Astrocyte (in vitro differentiated cells and primary cell): ENCODE results near the gene C1orf198.

Experiments
- CTCF ChIP-seq: IDR thresholded peaks from 2 replicates; pipeline ENCODE4 v1.5.1; 2011; ENCODE audit warnings: low read depth, mild to moderate bottlenecking, inconsistent platforms, low read length, moderate library complexity; ENCODE audit not compliant: insufficient read depth
- EZH2 ChIP-seq: IDR thresholded peaks from 2 replicates; pipeline ENCODE4 v1.6.1; 2012; ENCODE audit warnings: mild to moderate bottlenecking, low read length, inconsistent platforms; ENCODE audit not compliant: insufficient read depth

GRCh38 chr1:230868736-230869385 is 540 bp upstream of the C1orf198 start:
- TF ChIP-seq CTCF: no peak
- no peak for TF ChIP-seq EZH2
